HFFc6 (cell line): ENCODE data around the gene SARDH. TPM values are rescaled to one million over a fixed set of nuclear protein-coding genes. Genes with fewer than 3 reads are reported as not detected.
"Not testable (repeated sequence)": the region's sequence is repeated elsewhere in the genome, so short reads cannot be mapped to it uniquely, and the experiment has no call there.

Experiments
- DNase-seq: peaks from one replicate; pipeline ENCODE4 v3.0.0-alpha.2; 2018
- H3K27ac Mint-ChIP-seq: 2 replicates; pipeline ENCODE4 v1.8.0; 2020; ENCODE audit warnings: mild to moderate bottlenecking, mixed read lengths
- H3K27me3 Mint-ChIP-seq: 2 replicates; pipeline ENCODE4 v1.8.0; 2021; ENCODE audit warnings: mild to moderate bottlenecking, moderate library complexity, mixed read lengths; ENCODE audit not compliant: insufficient read depth
- H3K36me3 Mint-ChIP-seq: 2 replicates; pipeline ENCODE4 v1.8.0; 2021; ENCODE audit warnings: low read depth, mixed read lengths
- H3K4me1 Mint-ChIP-seq: 2 replicates; pipeline ENCODE4 v1.8.0; 2020; ENCODE audit warnings: low read depth, mixed read lengths
- H3K4me3 Mint-ChIP-seq: 2 replicates; pipeline ENCODE4 v1.8.0; 2020; ENCODE audit warnings: mild to moderate bottlenecking, moderate library complexity, mixed read lengths
- H3K9me3 Mint-ChIP-seq: 2 replicates; pipeline ENCODE4 v1.8.0; 2020; ENCODE audit warnings: mild to moderate bottlenecking, mixed read lengths
- CTCF ChIP-seq: fragments of 200-600 bp; sonication (generic); IDR thresholded peaks from 2 replicates; pipeline ENCODE4 v1.5.0; 2021; ENCODE audit warnings: antibody characterized with exemption, mild to moderate bottlenecking
- total RNA-seq, 6 experiments: library from RNA; stranded (reverse); fragmentation: NEBNext Ultra II Directional; extraction: Animal tissue kit (Norgen Biotek cat#: 25700); gene quantifications; 2 replicates in 1 of 6; 3 replicates in 5 of 6; pipeline ENCODE4 v1.2.3, GENCODE V29; 2021

Gene SARDH
- total RNA-seq, 6 experiments from 2014 or later = 0.24 to 5.1 (median 4.1) TPM

DNA sequence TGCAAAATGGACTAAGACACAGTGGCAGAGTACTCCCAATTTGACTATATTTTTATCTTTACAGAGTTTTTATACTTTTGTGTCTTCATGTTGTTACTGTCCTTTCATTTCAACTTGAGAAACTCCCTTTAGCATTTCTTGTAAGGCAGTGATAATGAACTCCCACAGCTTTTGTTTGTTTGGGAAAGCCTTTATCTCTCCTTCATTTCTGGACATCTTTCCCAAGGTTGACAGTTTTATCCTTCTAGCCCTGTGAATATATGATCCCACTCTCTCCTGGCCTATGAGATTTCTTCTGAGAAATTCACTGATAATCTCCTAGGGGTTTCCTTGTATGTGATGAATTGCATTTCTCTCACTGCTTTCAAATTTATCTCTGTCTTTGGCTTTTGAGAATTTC is 9.2 kb upstream of the SARDH start:
- no peak overlapping the region for H3K27ac Mint-ChIP-seq
- no peak for DNase-seq
- H3K9me3 Mint-ChIP-seq = no peaks in the 10 kb centered on the region
- H3K27me3 Mint-ChIP-seq = peaks cover 20% of the 10 kb centered on the region; the same call in 1 of the 2 replicates
- H3K4me1 Mint-ChIP-seq = no peaks in the 10 kb centered on the region
- TF ChIP-seq CTCF = no peak
- H3K4me3 Mint-ChIP-seq = no peak overlapping the region
- H3K36me3 Mint-ChIP-seq = no peaks in the 10 kb centered on the region

DNA sequence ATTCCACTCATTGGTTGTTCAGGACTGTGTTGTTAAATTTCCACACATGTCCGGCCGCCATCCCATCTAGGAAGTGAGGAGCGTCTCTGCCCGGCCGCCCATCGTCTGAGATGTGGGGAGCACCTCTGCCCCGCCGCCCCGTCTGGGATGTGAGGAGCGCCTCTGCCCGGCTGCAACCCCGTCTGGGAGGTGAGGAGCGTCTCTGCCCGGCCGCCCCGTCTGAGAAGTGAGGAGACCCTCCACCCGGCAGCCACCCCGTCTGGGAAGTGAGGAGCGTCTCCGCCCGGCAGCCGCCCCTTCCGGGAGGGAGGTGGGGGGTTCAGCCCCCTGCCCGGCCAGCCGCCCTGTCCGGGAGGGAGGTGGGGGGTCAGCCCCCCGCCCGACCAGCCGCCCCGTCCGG is 6.4 kb upstream of the SARDH start:
- not testable (repeated sequence) for H3K4me3 Mint-ChIP-seq, H3K9me3 Mint-ChIP-seq, H3K36me3 Mint-ChIP-seq, H3K4me1 Mint-ChIP-seq, DNase-seq, H3K27ac Mint-ChIP-seq
- peaks cover 19% of the 10 kb centered on the region for H3K27me3 Mint-ChIP-seq

GRCh38 chr9:133742849-133743444 is 4.8 kb upstream of the SARDH start:
- H3K9me3 Mint-ChIP-seq = no peaks in the 10 kb centered on the region
- H3K4me3 Mint-ChIP-seq = no peak overlapping the region
- DNase-seq = peak; percentile 67
- H3K27ac Mint-ChIP-seq = no peak overlapping the region
- H3K36me3 Mint-ChIP-seq = no peaks in the 10 kb centered on the region
- peaks cover 22% of the 10 kb centered on the region for H3K27me3 Mint-ChIP-seq
- peak; percentile 100 for TF ChIP-seq CTCF
- H3K4me1 Mint-ChIP-seq = no peaks in the 10 kb centered on the region

- Mint-ChIP-seq H3K4me1 (no peaks in the 10 kb centered on the region), H3K4me3 (no peak overlapping the region), H3K36me3 (no peaks in the 10 kb centered on the region), H3K27ac (no peak overlapping the region), H3K9me3 (no peaks in the 10 kb centered on the region), H3K27me3 (peaks cover 22% of the 10 kb centered on the region)
- no peak for DNase-seq
- TF ChIP-seq CTCF = no peak
Measured at GRCh38 chr9:133742251-133742650, 4.1 kb upstream of the SARDH start.

DNA sequence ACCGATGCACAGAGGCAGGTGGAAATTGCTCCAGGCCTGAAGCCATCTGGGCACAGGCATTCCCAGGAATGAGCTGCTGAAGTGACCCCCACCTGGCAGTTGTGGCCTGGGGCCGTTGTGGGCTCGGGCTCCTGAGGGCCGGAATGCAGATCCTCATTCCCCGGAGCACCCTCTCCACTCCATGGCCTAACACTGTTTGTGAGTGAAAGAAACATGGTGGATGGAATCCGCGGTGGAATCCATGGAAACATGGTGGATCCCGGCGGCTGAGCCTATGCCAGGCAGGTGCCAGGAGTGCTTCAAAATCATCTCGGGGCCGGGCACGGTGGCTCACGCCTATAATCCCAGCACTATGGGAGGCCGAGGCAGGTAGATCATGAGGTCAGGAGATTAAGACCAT is 3.6 kb upstream of the SARDH start:
- no peak overlapping the region for H3K4me3 Mint-ChIP-seq

DNA sequence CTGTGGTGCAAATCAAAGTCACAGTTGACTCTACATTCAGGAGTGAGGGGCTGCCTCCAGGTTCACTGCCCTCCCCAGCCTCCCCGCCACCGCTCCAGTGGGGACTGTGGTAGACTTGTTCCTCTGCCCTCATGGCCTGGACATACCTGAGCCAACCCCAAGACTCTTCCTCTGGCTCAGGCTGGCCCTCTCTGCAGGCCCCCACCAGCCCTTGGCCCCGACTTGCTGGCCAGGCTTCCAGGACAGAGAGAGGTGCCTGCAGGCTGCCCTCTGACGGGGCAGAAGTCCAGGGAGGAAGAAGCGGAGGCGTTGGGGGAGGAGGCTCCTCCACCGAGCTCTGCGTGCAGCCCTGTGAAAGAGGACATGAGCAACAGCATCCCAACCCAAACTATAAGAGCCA is 2.8 kb upstream of the SARDH start:
- no peaks in the 10 kb centered on the region for H3K4me1 Mint-ChIP-seq
- no peak for TF ChIP-seq CTCF
- no peaks in the 10 kb centered on the region for H3K36me3 Mint-ChIP-seq
- peaks cover 18% of the 10 kb centered on the region for H3K27me3 Mint-ChIP-seq
- H3K27ac Mint-ChIP-seq = no peak overlapping the region
- DNase-seq = no peak
- no peaks in the 10 kb centered on the region for H3K9me3 Mint-ChIP-seq
- H3K4me3 Mint-ChIP-seq = no peak overlapping the region

More for the DNA sequence above, 3.6 kb upstream of the SARDH start:
- Mint-ChIP-seq H3K27me3 (peaks cover 20% of the 10 kb centered on the region), H3K27ac (no peak overlapping the region), H3K9me3 (no peaks in the 10 kb centered on the region), H3K36me3 (no peaks in the 10 kb centered on the region), H3K4me1 (no peaks in the 10 kb centered on the region)
- DNase-seq = no peak
- no peak for TF ChIP-seq CTCF
